DND-41 (cell line): ENCODE data around the gene ANO9.

ENCODE experiments used
- EZH2 ChIP-seq: IDR thresholded peaks from 3 replicates; pipeline ENCODE4 v1.6.1; 2012; ENCODE audit warnings: borderline replicate concordance, low read depth, mild to moderate bottlenecking, moderate library complexity, low read length, inconsistent platforms; ENCODE audit not compliant: severe bottlenecking
- TF ChIP-seq, protein P1 (sequence below): IDR thresholded peaks from 2 replicates; pipeline ENCODE4 v1.5.1; 2012; ENCODE audit warnings: borderline replicate concordance, low read length, moderate library complexity, mild to moderate bottlenecking; ENCODE audit not compliant: poor library complexity, severe bottlenecking; ENCODE audit errors: extremely low read depth

DNA sequence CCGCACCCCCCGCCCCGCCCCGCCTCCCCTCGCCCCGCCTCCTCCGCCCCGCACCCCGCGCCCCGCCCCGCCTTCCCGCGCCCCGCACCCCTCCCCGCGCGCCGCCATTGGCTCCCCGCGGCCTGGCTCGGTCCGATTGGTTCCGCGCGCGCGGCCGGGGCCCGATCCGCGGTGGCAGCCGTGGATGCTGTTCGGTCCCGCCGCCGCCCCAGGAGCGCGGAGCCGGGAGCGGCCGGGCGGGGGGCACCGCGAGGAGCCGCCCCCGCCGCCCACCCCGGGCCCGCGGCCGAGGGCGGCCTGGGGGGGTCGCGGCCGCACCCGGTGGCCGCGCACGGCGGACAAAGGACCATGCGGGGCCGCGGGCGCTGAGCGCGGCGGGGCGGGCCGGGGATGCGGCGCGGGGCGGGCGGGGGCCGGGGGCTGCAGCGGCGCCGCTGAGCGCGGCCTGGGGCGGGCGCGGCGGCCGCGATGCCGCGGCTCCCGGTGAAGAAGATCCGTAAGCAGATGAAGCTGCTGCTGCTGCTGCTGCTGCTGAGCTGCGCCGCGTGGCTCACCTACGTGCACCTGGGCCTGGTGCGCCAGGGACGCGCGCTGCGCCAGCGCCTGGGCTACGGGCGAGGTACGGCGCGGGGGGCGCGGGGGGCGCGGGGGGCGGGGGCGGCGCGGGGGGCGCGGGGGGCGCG lies 72.3 kb downstream of the ANO9 start, which contains the start of gene B4GALNT4:
- TF ChIP-seq, protein P1, sequence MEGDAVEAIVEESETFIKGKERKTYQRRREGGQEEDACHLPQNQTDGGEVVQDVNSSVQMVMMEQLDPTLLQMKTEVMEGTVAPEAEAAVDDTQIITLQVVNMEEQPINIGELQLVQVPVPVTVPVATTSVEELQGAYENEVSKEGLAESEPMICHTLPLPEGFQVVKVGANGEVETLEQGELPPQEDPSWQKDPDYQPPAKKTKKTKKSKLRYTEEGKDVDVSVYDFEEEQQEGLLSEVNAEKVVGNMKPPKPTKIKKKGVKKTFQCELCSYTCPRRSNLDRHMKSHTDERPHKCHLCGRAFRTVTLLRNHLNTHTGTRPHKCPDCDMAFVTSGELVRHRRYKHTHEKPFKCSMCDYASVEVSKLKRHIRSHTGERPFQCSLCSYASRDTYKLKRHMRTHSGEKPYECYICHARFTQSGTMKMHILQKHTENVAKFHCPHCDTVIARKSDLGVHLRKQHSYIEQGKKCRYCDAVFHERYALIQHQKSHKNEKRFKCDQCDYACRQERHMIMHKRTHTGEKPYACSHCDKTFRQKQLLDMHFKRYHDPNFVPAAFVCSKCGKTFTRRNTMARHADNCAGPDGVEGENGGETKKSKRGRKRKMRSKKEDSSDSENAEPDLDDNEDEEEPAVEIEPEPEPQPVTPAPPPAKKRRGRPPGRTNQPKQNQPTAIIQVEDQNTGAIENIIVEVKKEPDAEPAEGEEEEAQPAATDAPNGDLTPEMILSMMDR: no peak
- no peak for TF ChIP-seq EZH2
